ENCODE results near the gene CYP2E1. TPM values are rescaled to one million over a fixed set of nuclear protein-coding genes. Genes with fewer than 3 reads are reported as not detected.
A peak's percentile ranks its signal among the peaks of the same experiment; 100 is the strongest.
"Not testable (repeated sequence)": the region's sequence is repeated elsewhere in the genome, so short reads cannot be mapped to it uniquely, and the experiment has no call there.

The CYP2E1 gene
- total and polyA plus RNA-seq, 2 experiments from 2014 or later: 1.1 to 4.1 TPM

DNA sequence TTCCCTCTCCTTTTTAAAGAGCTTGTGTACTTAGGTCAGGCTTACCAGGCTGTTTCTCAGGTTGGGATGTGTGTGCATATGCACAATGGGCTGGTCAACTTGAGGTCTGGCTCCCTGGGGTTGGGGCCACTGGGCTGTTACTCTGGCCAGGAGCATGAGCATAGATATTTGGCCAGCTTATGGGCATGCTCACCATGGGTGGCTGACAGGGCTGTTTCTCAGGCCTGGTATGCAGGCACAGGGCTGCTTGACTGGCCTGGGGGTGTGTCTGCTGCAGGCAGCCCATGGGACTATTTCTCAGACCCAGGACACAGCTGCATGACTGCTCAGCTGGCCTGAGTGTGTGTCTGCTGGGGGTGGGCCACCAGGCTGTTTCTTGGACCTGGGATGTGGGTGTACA, 38.8 kb upstream of the CYP2E1 start:
- DNase-seq (ENCODE audit: low read depth in 1 of 2, low spot score in 1 of 2): no peak
- H3K36me3 ChIP-seq: no peaks in the 10 kb centered on the region
- H3K9me3 ChIP-seq (ENCODE audit: low read depth): no peaks in the 10 kb centered on the region
- no peak for TF ChIP-seq CTCF (IDR thresholded peaks at IDR 0.05; ENCODE audit: low read depth, low read length)
- no peak overlapping the region for H3K4me3 ChIP-seq
- H3K4me1 ChIP-seq (ENCODE audit: low read depth): no peaks in the 10 kb centered on the region
- H3K27me3 ChIP-seq: no peaks in the 10 kb centered on the region
- H3K27ac ChIP-seq: no peak overlapping the region

DNA sequence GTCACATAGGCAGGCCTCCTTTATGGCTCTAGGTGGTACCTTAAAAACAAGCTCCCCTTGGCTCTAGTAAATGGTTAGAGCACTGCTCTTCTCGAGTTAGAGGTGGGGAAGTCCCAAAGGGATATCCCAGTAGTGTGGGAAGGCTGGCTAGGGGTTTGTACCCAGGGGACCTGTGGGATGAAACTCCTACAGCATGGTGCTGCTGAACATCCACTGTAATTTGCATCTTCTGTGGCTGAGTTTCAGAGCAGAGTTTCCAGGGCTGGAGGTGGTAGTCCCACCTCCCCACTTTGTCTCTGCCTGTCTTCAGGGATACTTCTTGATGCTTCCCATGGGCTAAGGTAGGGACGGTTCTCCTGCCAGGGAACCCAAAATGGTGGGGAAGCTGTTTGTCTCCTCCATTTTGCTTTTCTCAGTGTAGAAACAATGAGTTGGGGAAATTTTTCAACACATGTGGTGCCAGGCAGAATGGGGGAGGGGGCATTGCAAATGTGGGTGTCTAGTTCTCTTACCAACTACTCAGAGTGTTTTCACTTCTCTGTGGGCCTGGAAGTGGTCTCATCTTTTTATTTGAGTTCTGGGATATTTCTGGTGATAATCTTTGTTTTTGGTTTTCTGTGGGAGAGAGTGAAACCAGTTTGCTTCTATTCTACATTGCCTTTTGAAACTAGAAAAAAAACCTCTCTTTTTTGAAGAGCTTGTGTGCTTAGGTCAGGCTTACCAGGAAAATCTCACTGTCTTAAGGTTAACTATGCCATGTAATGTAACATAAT, 37.2 kb upstream of the CYP2E1 start:
- no peaks in the 10 kb centered on the region for H3K27me3 ChIP-seq
- H3K36me3 ChIP-seq: no peaks in the 10 kb centered on the region
- DNase-seq (ENCODE audit: low read depth in 1 of 2, low spot score in 1 of 2): no peak
- no peak overlapping the region for H3K27ac ChIP-seq
- no peak overlapping the region for H3K4me3 ChIP-seq
- no peaks in the 10 kb centered on the region for H3K9me3 ChIP-seq (ENCODE audit: low read depth)
- no peaks in the 10 kb centered on the region for H3K4me1 ChIP-seq (ENCODE audit: low read depth)
- no peak for TF ChIP-seq CTCF (IDR thresholded peaks at IDR 0.05; ENCODE audit: low read depth, low read length)

DNA sequence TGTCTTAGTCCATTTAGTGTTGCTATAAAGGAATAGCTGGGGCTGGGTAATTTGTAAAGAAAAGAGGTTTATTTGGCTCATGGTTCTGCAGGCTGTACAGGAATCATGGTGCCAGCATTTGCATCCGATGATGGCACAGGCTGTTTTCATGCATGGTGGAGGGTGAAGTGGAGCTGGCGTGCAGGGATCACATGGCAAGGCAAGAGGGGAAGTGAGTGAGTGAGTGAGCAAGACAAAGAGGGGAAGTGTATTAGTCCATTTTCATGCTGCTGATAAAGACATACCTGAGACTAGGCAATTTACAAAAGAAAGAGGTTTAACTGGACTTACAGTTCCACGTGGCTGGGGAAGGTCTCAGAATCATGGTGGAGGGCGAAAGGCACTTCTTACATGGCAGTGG, 33.6 kb upstream of the CYP2E1 start:
- not testable (repeated sequence) for H3K27me3 ChIP-seq; H3K4me1 ChIP-seq (ENCODE audit: low read depth); H3K36me3 ChIP-seq; H3K9me3 ChIP-seq (ENCODE audit: low read depth); DNase-seq (ENCODE audit: low read depth in 1 of 2, low spot score in 1 of 2); H3K27ac ChIP-seq; H3K4me3 ChIP-seq

DNA sequence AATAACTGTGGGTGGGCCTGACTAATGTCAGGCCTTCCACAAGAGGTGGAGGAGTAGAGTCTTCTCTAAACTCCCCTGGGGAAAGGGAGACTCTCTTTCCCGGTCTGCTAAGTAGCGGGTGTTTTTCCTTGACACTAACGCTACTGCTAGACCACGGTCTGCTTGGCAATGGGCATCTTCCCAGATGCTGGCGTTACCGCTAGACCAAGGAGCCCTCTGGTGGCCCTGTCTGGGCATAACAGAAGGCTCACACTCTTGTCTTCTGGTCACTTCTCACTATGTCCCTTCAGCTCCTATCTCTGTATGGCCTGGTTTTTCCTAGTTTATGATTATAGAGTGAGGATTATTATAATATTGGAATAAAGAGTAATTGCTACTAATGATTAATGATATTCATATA, 29.8 kb upstream of the CYP2E1 start:
- H3K9me3 ChIP-seq (ENCODE audit: low read depth); H3K27ac ChIP-seq; H3K36me3 ChIP-seq; H3K27me3 ChIP-seq; H3K4me1 ChIP-seq (ENCODE audit: low read depth); H3K4me3 ChIP-seq: not testable (repeated sequence)
- peak; percentile 30 for TF ChIP-seq CTCF (IDR thresholded peaks at IDR 0.05; ENCODE audit: low read depth, low read length)
- peak in 1 of 2 donors; percentile 21 for DNase-seq (ENCODE audit: low read depth in 1 of 2, low spot score in 1 of 2)

GRCh38 chr10:133499176-133499575, 28.0 kb upstream of the CYP2E1 start:
- H3K9me3 ChIP-seq (ENCODE audit: low read depth); H3K27me3 ChIP-seq; H3K36me3 ChIP-seq; H3K4me3 ChIP-seq; H3K4me1 ChIP-seq (ENCODE audit: low read depth); DNase-seq (ENCODE audit: low read depth in 1 of 2, low spot score in 1 of 2); H3K27ac ChIP-seq: not testable (repeated sequence)

DNA sequence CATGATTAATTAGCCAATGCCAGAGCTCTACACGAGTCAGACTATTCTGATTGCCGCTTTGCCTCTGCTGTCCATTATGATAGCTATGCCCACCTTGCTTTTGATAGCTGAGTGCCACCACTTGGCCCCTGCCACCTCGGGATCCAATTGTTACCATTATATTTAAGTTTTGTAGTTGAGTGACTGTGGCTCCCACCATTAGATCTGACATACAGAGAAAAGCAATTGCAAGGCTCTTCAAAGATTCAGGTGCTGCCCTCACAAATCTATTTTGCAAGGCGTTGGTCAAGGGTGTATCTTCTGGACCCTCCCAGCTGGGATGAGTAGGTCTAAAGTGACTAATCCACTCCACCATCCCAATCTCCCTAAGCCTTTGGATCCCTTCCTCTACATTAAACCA, 26.3 kb upstream of the CYP2E1 start:
- not testable (repeated sequence) for H3K4me3 ChIP-seq; H3K27me3 ChIP-seq; H3K36me3 ChIP-seq; H3K4me1 ChIP-seq (ENCODE audit: low read depth); DNase-seq (ENCODE audit: low read depth in 1 of 2, low spot score in 1 of 2); H3K9me3 ChIP-seq (ENCODE audit: low read depth); H3K27ac ChIP-seq

DNA sequence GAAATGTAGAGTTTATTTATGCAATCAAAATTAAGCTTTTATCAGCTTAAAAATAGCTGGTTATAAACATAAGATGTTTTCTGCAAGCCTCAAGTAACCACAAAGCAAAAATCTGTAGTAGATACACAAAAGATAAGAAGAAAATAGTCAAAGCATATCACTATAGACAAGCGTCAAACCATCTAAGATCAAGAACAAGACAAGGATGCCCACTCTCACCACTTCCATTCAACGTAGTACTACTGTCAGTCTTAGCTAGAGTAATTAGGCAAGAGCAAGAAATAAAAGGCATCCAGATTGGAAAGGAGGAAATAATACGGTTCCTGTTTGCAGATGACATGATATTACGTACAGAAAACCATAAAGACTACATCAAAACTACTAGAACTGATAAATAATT, 17.5 kb upstream of the CYP2E1 start:
- Histone ChIP-seq H3K4me3 (no peak overlapping the region), H3K27ac (no peak overlapping the region), H3K27me3 (no peaks in the 10 kb centered on the region), H3K4me1 (ENCODE audit: low read depth) (no peaks in the 10 kb centered on the region), H3K36me3 (no peaks in the 10 kb centered on the region), H3K9me3 (ENCODE audit: low read depth) (peaks cover 3% of the 10 kb centered on the region)
- TF ChIP-seq CTCF (IDR thresholded peaks at IDR 0.05; ENCODE audit: low read depth, low read length): no peak
- no peak for DNase-seq (ENCODE audit: low read depth in 1 of 2, low spot score in 1 of 2)

Data from cardiac muscle cell (in vitro differentiated cells and primary cell).